ENCODE results near the gene PDE8A.

GRCh38 chr15:85019815-85020590 lies 38.3 kb downstream of the PDE8A start:
- TF ChIP-seq EZH2 (IDR thresholded peaks at IDR 0.05; ENCODE audit: low read length, missing control alignments) = no peak
- no peak for TF ChIP-seq CTCF (conservative IDR thresholded peaks at IDR 0.05 in 1 of 2, IDR thresholded peaks at IDR 0.05 in 1 of 2; ENCODE audit: low read depth in 1 of 2, low read length in 2 of 2)
